Measurements from ENCODE around the gene STKLD1. TPM values are rescaled to one million over a fixed set of nuclear protein-coding genes. Genes with fewer than 3 reads are reported as not detected.

Gene STKLD1
- total and polyA plus RNA-seq, 9 of the 15 experiments (the other 6 are each of a cell fraction or from before 2014, with no cell fraction given): 0.10 to 0.65 (median 0.33) TPM; not detected in 2

DNA sequence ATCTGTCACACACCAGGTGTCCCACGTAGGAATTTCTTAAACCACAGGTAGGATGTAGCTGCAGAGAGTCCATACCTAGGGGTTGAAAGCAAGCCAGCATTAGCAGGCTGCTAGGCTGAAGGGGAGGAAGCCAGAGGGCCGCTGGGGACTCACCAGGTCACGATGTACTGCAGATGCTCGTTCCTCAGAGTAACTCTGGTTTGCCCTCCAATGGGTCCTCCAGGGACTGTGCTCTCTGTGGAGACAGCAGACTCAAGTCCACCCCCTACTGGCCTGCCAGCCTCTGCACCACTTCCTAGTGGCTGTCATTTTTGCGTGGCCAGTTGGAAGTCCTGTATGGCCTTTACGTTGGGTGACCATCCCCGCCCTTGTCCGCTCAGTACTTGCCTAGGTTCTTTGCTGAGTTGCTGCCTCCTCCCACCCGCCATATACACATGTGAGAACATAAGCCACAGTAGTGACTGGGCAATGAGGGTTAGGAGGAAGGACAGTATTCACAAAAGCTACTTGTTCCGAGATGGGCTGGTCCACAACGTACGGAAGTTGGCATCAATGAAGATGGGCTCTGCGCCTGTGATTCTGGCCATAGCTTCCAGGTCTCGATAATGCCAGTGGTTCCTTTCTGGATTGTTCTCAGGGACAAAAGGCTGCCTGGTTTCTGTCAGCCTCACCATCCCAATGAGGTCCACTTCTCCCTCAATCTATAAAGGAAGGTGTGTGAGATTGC, 24.1 kb upstream of the STKLD1 start (continued):
- TF ChIP-seq, protein P1, sequence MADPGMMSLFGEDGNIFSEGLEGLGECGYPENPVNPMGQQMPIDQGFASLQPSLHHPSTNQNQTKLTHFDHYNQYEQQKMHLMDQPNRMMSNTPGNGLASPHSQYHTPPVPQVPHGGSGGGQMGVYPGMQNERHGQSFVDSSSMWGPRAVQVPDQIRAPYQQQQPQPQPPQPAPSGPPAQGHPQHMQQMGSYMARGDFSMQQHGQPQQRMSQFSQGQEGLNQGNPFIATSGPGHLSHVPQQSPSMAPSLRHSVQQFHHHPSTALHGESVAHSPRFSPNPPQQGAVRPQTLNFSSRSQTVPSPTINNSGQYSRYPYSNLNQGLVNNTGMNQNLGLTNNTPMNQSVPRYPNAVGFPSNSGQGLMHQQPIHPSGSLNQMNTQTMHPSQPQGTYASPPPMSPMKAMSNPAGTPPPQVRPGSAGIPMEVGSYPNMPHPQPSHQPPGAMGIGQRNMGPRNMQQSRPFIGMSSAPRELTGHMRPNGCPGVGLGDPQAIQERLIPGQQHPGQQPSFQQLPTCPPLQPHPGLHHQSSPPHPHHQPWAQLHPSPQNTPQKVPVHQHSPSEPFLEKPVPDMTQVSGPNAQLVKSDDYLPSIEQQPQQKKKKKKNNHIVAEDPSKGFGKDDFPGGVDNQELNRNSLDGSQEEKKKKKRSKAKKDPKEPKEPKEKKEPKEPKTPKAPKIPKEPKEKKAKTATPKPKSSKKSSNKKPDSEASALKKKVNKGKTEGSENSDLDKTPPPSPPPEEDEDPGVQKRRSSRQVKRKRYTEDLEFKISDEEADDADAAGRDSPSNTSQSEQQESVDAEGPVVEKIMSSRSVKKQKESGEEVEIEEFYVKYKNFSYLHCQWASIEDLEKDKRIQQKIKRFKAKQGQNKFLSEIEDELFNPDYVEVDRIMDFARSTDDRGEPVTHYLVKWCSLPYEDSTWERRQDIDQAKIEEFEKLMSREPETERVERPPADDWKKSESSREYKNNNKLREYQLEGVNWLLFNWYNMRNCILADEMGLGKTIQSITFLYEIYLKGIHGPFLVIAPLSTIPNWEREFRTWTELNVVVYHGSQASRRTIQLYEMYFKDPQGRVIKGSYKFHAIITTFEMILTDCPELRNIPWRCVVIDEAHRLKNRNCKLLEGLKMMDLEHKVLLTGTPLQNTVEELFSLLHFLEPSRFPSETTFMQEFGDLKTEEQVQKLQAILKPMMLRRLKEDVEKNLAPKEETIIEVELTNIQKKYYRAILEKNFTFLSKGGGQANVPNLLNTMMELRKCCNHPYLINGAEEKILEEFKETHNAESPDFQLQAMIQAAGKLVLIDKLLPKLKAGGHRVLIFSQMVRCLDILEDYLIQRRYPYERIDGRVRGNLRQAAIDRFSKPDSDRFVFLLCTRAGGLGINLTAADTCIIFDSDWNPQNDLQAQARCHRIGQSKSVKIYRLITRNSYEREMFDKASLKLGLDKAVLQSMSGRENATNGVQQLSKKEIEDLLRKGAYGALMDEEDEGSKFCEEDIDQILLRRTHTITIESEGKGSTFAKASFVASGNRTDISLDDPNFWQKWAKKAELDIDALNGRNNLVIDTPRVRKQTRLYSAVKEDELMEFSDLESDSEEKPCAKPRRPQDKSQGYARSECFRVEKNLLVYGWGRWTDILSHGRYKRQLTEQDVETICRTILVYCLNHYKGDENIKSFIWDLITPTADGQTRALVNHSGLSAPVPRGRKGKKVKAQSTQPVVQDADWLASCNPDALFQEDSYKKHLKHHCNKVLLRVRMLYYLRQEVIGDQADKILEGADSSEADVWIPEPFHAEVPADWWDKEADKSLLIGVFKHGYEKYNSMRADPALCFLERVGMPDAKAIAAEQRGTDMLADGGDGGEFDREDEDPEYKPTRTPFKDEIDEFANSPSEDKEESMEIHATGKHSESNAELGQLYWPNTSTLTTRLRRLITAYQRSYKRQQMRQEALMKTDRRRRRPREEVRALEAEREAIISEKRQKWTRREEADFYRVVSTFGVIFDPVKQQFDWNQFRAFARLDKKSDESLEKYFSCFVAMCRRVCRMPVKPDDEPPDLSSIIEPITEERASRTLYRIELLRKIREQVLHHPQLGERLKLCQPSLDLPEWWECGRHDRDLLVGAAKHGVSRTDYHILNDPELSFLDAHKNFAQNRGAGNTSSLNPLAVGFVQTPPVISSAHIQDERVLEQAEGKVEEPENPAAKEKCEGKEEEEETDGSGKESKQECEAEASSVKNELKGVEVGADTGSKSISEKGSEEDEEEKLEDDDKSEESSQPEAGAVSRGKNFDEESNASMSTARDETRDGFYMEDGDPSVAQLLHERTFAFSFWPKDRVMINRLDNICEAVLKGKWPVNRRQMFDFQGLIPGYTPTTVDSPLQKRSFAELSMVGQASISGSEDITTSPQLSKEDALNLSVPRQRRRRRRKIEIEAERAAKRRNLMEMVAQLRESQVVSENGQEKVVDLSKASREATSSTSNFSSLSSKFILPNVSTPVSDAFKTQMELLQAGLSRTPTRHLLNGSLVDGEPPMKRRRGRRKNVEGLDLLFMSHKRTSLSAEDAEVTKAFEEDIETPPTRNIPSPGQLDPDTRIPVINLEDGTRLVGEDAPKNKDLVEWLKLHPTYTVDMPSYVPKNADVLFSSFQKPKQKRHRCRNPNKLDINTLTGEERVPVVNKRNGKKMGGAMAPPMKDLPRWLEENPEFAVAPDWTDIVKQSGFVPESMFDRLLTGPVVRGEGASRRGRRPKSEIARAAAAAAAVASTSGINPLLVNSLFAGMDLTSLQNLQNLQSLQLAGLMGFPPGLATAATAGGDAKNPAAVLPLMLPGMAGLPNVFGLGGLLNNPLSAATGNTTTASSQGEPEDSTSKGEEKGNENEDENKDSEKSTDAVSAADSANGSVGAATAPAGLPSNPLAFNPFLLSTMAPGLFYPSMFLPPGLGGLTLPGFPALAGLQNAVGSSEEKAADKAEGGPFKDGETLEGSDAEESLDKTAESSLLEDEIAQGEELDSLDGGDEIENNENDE (IDR thresholded peaks at IDR 0.05; ENCODE audit: low read depth, low read length): peak; percentile 67
- 0 out of 4 replicates have a peak, but pooled peaks of 1 of the 2 experiments have one; percentile 30 for TF ChIP-seq MAZ (CRISPR knock-in tag; conservative IDR thresholded peaks at IDR 0.05 in 1 of 2, IDR thresholded peaks at IDR 0.05 in 1 of 2)
- peak; percentile 64; the same call in 1 of the 2 replicates for TF ChIP-seq LCOR (CRISPR knock-in tag; IDR thresholded peaks at IDR 0.05)
- peak; percentile 43 for TF ChIP-seq SOX6 (IDR thresholded peaks at IDR 0.05)
- peak; percentile 58 for TF ChIP-seq ZBTB17 (CRISPR knock-in tag; IDR thresholded peaks at IDR 0.05)
- no peak for TF ChIP-seq LEF1 (IDR thresholded peaks at IDR 0.05)
- TF ChIP-seq RREB1 (CRISPR knock-in tag; IDR thresholded peaks at IDR 0.05): no peak
- TF ChIP-seq THRAP3 (IDR thresholded peaks at IDR 0.05; ENCODE audit: borderline replicate concordance): peak; percentile 88; the same call in 1 of the 2 replicates
- peak; percentile 59; the same call in 1 of the 2 replicates for TF ChIP-seq MYC (IDR thresholded peaks at IDR 0.05; ENCODE audit: low read depth, low read length)
- no peak for TF ChIP-seq MYC (CRISPR knock-in tag; IDR thresholded peaks at IDR 0.05; ENCODE audit: borderline replicate concordance, low read depth)

All from K562 (cell line).